Epidermal melanocyte (primary cell): ENCODE measurements around the gene MAT2A.
"Not testable (repeated sequence)": the region's sequence is repeated elsewhere in the genome, so short reads cannot be mapped to it uniquely, and the experiment has no call there.

Experiments
- DNase-seq: peaks from one replicate; pipeline ENCODE4 v3.0.0; 2011; ENCODE audit warnings: low spot score; ENCODE audit not compliant: insufficient read length

Gene MAT2A

DNA sequence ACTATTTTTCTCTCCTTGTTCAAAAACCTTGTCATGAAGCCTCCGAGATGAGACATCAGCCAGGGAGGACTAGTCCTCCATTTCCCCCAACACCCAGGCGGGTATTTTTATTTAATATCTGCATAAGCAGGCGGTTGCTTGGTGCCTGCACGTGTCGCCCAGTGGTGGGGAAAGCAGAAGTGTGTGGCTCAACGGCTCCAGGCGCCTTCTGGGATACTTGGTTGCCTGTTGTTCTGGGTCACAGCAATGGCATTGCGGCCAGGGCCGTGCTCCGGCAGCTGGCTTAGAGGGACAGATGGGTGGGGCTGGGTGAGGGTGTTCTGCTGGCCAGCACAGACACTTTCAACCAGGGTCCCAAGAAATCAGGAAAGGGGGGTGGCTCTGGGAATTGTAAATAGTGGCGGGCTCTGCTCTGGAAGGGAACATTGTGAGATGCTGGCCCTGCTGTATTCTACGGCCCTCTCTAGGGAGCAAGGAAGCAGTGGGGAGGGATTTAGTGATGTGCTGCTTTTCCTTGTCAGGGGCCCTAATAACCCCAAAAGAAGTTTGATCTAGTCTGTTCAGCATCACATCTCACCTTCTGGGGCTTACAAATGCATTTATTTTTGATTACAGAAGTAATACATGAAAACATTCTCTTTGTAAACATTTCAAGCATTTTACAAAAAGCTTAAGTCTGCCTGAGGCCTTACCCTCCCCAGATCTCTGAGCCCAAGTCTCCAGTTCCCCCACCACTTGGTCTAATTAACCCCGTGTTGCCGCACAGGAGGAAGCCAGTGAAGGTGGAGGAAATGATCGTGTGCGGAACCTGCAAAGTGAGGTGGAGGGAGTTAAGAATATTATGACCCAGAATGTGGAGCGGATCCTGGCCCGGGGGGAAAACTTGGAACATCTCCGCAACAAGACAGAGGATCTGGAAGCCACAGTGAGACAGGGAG is 39.5 kb downstream of the MAT2A start:
- DNase-seq = no peak

DNA sequence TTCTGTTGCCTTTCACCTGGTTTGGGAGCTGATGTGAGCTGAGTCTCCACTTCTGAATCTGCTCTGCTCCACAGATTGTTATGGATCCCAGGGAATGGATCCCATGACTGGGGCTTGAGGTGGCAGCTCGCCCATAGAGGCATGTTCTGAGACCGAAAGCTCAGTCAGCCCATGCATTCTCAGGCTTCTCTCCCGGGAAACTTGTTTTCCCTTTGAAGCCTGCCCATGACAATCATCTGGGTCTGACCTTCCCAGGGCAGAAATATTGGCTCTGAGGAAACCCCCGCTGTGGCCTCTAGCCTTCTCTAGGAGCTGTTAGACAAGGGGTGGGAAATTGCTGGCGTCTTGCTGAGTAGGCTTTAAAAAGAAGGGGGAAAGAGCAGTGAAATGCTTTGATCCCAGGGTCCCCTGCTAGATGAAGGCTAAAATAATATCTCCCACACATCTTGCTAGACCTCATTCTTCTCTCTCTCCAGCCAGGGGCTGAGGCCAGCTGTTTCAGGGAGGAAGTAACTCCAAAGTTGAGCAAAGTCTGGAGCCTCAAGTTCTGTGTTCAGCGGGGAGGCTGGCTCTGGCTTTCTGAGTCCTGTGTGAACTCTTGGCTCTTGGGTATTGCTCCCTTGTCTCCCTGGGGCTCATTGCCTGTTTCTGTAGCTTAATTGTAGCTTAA is 40.4 kb downstream of the MAT2A start:
- DNase-seq = no peak

DNA sequence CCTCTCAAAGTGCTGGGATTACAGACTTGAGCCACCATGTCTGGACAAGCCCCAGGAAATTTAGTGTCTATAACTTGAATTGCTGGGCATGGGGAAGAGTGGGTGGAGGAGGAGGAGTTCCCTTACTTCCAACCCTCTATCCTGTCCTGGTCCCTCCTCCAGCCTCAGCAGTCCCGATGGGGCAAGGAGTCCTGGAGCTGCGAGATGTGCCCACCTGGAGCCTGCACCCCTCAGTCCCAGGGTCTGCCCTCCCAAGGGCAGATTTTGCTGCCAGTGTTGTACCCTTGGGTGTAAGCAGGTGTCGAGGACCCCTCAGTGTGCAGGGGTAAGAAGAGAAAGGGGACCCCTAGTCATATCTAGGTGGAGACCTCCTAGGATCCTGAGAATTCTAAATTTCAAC is 41.2 kb downstream of the MAT2A start:
- no peak for DNase-seq

DNA sequence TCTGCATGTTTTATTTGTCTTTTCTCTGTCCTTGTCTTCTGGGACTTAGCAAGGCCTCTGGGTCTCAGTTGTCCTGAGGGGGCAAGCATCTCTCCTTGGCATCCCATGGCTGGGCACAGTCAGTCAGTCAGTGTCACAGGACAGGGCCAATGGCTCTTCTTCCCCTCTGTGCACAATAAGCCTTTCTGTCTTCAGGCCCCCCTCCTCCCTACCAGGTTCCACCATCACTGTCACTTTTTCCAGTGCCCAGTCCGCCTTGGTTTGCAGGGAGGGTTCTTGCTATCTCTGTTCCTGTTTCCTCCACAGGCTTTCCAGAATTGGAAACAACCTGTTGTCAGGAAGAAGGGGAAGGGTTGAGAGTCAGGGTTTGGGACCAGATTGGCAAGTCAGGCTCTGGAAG is 43.5 kb downstream of the MAT2A start:
- DNase-seq = no peak

DNA sequence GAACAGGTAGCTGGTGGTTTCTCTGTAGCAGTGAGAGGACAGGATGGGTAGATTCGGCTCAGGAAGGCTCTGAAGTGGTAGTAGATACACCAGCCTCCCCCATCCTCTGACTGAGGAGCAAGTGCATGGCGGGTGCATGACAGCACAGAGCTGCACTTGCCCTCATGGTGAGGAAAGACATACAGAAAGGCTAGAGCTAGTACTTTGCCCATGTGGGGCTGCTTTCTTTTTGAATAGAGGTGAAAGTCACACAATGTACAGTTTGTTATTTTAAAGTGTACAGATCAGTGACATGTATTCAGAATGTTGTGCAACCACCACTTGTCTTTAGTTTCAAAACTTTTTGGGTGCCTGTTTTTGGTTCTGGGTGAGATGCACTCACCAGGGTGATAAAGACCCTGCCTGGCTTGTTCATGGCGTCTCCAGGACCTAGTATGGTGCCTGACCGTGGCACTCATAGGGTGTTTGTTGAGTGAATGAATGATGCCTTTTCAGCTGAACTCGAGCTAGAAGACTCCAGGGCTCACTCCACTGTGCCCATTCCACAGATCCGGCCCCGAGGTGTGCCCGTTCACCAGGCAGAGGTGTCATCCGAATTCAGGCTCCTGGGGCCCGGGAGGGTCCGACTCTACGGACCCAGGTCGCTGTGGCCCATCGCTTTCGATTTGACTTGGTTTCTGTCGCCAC is 44.8 kb downstream of the MAT2A start:
- no peak for DNase-seq

DNA sequence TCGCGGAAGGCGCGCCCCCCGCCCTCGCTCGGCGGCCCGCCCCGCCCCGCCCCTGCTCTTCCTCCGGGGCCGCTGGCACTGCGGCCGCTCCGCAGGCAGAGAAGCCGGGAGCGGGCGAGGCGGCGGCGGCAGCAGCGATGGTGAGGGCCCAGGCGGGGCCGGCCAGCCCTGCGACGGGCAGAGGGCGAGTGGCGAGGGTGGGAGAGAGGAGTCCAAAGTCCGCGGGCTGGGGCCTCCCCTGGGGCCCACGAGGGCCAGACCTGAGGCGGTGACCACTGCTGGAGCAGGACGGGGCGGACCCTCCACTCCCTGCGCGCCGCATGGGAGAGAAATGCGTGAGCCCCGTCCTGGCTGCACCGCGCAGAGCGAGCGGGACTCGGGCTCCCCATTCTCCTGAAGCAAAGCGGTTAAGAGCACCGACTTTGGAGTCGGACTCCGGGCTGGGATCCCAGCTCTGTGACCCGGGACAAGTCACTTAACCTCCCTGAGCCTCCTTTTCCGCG is 45.4 kb downstream of the MAT2A start, which contains the start of gene VAMP5:
Gene VAMP5 (plus strand): TSS at position 78 of the 503 bp plus-strand sequence. CDS start 60 bp downstream, at position 138.
- no peak for DNase-seq

DNA sequence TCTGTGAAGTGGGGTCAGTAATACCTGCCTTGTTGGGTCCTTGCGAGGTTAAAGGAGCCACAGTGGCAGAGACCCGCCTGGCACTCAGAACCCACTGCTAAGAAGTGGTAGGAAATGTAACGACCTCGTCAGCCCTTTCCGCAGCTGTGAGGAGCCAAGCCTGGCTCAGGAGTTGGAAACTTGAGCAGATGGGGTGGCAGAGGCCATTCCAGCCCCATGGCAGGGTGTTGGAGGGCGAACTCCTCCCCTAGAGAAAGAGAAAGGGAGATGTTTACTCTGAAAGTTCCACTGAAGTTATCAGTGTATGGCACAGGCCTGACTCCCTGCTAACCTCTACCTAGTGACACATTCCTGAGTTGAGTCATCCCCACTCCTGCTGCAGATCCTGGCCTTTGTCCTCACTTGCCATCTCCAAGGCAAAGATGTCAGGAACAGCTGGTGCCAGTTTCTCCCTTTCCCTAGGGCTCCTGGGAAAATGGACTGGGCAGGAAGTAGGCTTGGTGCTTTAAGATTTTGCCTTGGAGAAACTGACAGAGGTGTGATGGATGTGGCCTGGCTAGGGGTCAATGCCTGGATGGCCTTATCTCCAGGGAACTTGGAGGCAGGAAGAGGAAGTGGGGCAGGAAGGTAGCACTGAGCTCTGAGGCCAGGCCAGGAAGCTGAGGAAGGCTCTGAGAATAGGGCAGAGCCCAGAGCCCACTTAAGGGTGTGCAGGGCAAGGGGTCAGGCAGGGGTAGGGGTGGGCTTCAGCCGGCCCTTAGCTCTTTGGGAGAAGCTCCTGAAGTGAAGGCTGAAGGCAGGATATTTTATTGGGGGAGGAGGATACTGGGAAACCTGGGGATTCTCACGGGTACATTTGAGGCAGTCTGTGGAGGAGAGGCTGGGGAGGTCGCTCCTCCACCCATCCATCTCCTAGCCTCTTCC is 46.2 kb downstream of the MAT2A start:
- DNase-seq = no peak

DNA sequence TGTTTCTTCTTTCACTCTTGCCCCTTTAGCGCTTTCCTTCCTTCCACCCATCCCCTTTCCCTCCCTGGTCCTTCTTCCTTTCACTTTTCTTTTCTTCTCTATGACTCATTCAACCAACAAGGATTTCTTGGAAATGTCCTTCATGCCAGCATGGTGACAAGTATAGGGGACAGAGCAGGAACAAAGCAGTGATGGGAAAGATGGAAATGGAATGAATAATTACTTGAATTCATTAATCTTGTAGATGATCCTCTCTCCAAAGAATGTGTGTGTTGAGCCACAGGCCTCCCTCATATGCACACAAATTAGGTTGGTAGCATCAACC is 46.8 kb downstream of the MAT2A start:
- no peak for DNase-seq

DNA sequence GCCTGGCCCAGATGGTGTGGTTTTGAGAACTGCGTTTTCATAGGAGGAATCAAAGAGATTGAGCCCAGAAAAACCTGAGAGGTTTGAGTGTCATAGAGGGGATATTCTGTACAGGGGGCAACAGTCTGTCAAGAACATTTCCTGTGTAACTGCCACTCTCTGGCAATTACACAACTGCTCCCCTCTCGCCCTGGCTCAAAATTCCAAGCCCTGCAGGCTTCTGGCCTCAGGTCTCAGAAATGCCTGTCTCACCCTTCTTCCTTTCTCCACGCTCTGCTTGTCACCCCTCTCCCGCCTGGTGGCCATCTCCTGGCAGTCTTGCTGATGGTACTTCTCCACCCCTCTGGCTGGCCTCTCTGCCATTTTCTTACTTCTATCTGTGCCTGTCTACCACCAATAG is 49.3 kb downstream of the MAT2A start:
- no peak for DNase-seq

DNA sequence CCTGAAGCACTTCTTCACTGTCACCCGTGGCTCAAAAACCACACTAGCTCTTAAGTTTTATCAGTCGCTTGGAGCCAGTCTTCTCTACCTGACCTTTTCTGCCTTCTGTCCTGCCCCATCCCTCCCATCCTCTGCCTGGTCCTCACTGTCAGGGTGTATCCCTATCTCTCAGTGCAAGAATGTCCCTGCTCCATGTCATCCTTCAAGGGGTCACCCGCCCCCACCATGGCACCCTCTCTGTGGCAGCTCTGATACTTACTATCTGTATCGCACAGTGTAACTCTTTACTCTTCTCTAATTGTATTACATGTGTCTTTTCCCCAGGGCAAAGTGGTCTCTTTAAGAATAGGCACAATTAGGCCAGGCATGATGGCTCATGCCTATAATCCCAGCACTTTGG is 49.7 kb downstream of the MAT2A start:
- DNase-seq = no peak

DNA sequence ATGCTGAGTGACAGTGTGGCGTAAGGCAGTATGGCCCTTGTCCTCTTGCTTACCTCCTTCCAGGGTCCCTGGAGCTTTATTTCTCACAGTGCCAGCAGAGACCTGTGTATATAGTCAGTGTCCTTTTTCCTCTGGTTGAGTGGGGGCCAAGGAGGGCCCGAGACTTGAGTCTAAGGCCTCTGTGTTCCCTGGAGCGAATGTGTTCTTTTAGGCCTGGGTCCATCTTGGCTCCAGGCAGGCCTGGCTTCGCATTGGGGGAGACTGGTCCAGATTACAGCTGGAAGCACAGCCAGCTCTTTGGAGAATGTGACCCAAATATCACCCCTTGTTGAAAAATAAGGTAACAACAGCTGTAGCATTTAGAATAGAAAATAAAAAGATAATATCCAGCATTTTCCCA is 50.2 kb downstream of the MAT2A start:
- no peak for DNase-seq

DNA sequence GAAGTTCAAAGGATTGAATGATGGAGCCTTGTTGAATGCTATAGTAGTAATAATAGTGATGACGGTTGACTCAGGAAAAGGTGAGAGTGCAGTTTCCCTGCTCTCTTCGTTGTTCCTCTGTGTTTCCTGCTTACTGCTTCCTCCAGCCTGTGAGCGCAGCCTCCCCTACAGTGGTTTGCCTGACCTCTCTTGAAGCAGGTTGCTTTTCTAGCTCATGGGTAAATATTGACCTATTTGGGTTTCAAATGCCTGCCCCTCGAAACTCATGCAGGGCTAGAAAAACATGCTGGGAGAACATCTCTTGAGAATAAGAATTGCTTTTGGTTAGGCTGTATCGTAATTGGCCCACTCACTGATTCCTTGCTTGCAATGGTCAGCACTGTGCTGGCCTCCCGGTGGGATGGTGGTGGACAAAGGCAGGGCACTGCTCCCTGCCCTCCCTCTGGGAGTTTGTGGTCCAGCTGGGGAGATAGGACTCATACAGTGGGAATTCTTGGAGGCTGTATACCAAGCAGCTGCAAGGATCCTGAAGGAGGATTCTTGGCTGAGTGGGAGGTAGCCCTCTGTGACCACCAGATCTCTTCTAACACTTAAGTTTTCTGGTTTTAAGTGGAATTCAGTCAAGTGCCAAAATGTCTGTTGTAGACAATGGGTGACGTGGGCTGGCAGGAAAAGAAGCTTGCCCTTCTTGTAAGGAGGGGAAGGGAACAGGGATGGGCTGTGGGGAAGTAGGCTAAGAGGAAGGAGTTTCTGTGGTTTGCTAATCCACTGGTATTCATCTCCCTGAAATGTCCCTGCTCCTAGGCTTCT is 51.2 kb downstream of the MAT2A start:
- no peak for DNase-seq

DNA sequence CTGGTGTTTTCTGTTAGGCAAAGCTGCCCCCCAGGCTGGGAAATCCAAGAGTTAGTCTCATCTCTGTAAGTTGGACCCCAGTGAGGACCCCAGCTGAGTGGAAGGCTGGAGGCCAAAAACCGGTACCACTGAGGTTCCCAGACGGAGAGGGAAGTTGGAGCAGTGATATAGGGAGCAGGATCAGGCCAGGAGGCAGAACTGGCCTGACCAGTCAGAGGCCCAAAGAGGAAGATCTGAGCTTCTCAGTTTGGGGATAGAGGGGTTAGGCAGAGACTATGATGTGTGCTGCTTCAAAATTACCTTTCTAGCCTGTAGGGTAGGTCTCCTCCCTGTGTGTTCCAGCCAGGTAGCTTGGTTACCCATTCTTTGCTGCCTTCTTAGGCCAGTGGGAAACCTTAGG is 52.0 kb downstream of the MAT2A start:
- DNase-seq = no peak

DNA sequence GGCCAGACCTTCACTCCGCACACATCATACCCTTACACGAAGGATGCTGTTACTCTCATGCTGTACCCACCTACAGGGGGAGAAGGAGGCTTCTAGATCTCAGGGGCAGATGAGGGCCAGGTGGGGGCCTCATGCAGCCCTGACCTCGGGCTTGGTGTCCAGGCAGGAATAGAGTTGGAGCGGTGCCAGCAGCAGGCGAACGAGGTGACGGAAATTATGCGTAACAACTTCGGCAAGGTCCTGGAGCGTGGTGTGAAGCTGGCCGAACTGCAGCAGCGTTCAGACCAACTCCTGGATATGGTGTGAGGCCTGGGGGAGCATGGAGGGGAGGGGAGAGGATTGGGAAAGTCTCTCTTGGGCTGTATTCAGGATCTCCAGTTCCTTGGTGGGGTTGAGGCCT is 52.6 kb downstream of the MAT2A start:
- DNase-seq = no peak

DNA sequence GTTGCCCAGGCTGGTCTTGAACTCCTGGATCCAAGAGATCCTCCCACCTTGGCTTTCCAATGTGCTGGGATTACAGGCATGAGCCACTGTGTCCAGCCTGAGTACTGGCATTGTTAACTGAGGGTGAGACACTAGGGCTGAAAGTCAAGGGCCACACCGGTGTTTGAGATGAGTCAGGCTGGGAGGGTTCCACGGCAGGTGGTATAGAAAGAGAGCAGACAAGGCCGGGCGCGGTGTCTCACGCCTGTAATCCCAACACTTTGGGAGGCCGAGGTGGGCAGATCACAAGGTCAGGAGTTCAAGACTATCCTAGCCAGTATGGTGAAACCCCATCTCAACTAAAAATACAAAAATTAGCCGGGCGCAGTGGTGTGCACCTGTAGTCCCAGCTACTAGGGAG is 53.3 kb downstream of the MAT2A start:
- DNase-seq = not testable (repeated sequence)

DNA sequence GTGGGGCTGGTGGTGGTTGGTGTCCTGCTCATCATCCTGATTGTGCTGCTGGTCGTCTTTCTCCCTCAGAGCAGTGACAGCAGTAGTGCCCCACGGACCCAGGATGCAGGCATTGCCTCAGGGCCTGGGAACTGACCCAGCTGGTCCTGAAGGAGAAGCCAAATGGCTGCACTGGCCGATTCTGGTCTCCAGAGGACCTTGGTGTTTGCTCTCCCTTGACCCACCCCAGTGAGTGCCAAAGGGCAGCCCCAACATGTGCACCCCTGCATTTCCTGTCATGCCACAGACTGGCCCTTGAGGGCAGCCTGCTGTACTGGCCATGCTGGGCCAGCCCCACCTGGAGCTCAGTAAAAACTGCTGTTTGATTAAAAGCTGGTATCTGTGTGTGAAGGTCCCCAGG is 54.1 kb downstream of the MAT2A start:
- no peak for DNase-seq
